ENCODE results near the gene ABITRAM. TPM values are rescaled to one million over a fixed set of nuclear protein-coding genes. Genes with fewer than 3 reads are reported as not detected.

Gene ABITRAM
- total and polyA plus RNA-seq, 2 of the 13 experiments (the other 11 are each of a cell fraction or from before 2014, with no cell fraction given), result 10.2 to 21.6 TPM

DNA sequence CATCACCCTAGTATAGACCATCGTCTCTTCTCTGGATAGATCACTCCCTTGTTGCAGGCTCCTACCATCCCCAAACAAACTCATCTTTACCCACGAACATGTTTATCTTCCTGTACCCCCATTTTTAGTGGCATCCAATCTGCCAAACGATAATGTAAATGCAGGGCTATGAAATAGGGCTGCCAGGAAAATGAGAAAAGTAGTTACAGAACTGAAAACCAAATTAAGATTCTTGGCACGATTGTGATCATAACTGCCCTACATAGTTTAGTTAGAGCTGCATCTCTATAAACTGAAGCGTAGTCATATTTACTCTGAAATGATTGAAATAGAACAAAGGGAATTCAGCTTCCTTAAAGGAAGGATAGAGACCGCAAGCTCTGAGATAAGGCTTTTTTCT is 26.1 kb downstream of the ABITRAM start:
- Histone ChIP-seq H3K9ac (ENCODE audit: insufficient read depth, low read depth, low read length) (no peak overlapping the region), H3K9me3 (ENCODE audit: low read length) (no peaks in the 10 kb centered on the region), H2AFZ (ENCODE audit: low read length) (no peak overlapping the region), H3K4me2 (ENCODE audit: low read depth, low read length) (no peak overlapping the region), H3K4me1 (ENCODE audit: insufficient read depth, low read length) (no peaks in the 10 kb centered on the region), H3K79me2 (ENCODE audit: insufficient read depth, low read length) (no peaks in the 10 kb centered on the region), H4K20me1 (ENCODE audit: insufficient read depth, low read length) (no peaks in the 10 kb centered on the region), H3K27ac (ENCODE audit: extremely low read length, insufficient read depth, low read length) (no peak overlapping the region), H3K36me3 (replicated peaks in 1 of 2; ENCODE audit: control insufficient read depth in 1 of 2, insufficient read depth in 2 of 2, low read length in 2 of 2) (peaks cover 8 to 13% of the 10 kb centered on the region in 2 experiments; a peak in 3 of 5 replicates), H3K27me3 (ENCODE audit: control insufficient read depth in 1 of 2, insufficient read depth in 2 of 2, low read length in 2 of 2) (no peaks in the 10 kb centered on the region), H3K4me3 (replicated peaks in 1 of 3; ENCODE audit: insufficient read depth in 1 of 3, low read depth in 2 of 3, low read length in 3 of 3) (no peak overlapping the region)
- ChIA-PET POLR2A (no interaction called here), CTCF (ENCODE audit: low intra/inter-chr PET ratio, low total read pairs) (no interaction called here)
- intact Hi-C loops (cut with micrococcal nuclease; ENCODE audit: unreplicated experiment) (no loop called here), in situ Hi-C loops (cut with HindIII; ENCODE audit: extremely low pct_ligation_motif_present, low pct_unique_long_range_greater_than_20kb) (no loop called here)
- BruUV-seq (replicated peaks), result no TSS peak
- TF ChIP-seq, protein P1, sequence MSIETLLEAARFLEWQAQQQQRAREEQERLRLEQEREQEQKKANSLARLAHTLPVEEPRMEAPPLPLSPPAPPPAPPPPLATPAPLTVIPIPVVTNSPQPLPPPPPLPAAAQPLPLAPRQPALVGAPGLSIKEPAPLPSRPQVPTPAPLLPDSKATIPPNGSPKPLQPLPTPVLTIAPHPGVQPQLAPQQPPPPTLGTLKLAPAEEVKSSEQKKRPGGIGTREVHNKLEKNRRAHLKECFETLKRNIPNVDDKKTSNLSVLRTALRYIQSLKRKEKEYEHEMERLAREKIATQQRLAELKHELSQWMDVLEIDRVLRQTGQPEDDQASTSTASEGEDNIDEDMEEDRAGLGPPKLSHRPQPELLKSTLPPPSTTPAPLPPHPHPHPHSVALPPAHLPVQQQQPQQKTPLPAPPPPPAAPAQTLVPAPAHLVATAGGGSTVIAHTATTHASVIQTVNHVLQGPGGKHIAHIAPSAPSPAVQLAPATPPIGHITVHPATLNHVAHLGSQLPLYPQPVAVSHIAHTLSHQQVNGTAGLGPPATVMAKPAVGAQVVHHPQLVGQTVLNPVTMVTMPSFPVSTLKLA (IDR thresholded peaks at IDR 0.05), result no peak
- TF ChIP-seq SP140L (CRISPR knock-in tag; IDR thresholded peaks at IDR 0.05; ENCODE audit: borderline replicate concordance), result no peak
- TF ChIP-seq, protein P2, sequence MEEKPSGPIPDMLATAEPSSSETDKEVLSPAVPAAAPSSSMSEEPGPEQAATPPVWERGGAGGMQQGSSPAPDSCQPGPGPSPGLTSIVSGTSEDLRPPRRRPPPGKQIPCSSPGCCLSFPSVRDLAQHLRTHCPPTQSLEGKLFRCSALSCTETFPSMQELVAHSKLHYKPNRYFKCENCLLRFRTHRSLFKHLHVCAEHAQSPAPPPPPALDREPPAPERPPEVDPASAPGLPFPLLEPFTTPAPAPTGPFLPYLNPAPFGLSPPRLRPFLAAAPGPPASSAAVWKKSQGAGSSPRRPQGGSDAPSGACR (CRISPR knock-in tag; IDR thresholded peaks at IDR 0.05), result no peak
- no peak for TF ChIP-seq MYC (CRISPR knock-in tag; IDR thresholded peaks at IDR 0.05; ENCODE audit: borderline replicate concordance)
- ATAC-seq (no peak), FAIRE-seq (no peak), DNase-seq (ENCODE audit: low spot score) (no peak)
- WGBS (ENCODE audit: low lambda C conversion rate), result 76% methylated on average over 6 of the region's 6 CpGs

DNA sequence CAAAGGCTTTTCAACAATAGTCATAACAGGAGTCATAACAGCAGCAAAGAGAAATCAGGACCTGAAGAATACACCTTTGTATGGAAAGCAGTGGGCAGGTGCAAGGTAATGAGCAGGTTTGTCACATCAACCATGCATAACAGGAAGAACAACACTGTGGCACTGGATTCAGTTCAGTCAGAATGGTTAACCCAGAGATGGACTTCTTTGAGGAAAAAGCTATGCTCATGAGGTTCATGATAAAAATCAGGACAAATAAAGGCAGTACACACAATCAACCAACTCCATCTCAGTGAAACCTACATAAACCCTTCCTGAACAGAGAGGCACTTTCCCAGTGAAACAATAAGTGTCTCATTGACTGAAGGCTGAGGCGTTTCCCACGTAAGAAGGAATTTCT is 27.0 kb downstream of the ABITRAM start:
- Histone ChIP-seq H3K9ac (ENCODE audit: insufficient read depth, low read depth, low read length) (no peak overlapping the region), H4K20me1 (ENCODE audit: insufficient read depth, low read length) (no peaks in the 10 kb centered on the region), H3K9me3 (ENCODE audit: low read length) (no peaks in the 10 kb centered on the region), H3K4me1 (ENCODE audit: insufficient read depth, low read length) (no peaks in the 10 kb centered on the region), H3K27me3 (ENCODE audit: control insufficient read depth in 1 of 2, insufficient read depth in 2 of 2, low read length in 2 of 2) (no peaks in the 10 kb centered on the region), H2AFZ (ENCODE audit: low read length) (no peak overlapping the region), H3K27ac (ENCODE audit: extremely low read length, insufficient read depth, low read length) (no peak overlapping the region), H3K4me2 (ENCODE audit: low read depth, low read length) (no peak overlapping the region), H3K36me3 (replicated peaks in 1 of 2; ENCODE audit: control insufficient read depth in 1 of 2, insufficient read depth in 2 of 2, low read length in 2 of 2) (peaks cover 8 to 19% of the 10 kb centered on the region in 2 experiments; a peak in 4 of 5 replicates), H3K4me3 (replicated peaks in 1 of 3; ENCODE audit: insufficient read depth in 1 of 3, low read depth in 2 of 3, low read length in 3 of 3) (no peak overlapping the region), H3K79me2 (ENCODE audit: insufficient read depth, low read length) (no peaks in the 10 kb centered on the region)
- DNase-seq (ENCODE audit: low spot score), result no peak
- WGBS (ENCODE audit: low lambda C conversion rate), result 98% methylated on average over 2 of the region's 2 CpGs
- ATAC-seq, result no peak
- intact Hi-C loops (cut with micrococcal nuclease; ENCODE audit: unreplicated experiment) (no loop called here), in situ Hi-C loops (cut with HindIII; ENCODE audit: extremely low pct_ligation_motif_present, low pct_unique_long_range_greater_than_20kb) (no loop called here)
- BruUV-seq (replicated peaks), result no TSS peak
- ChIA-PET CTCF (ENCODE audit: low intra/inter-chr PET ratio, low total read pairs) (no interaction called here), POLR2A (no interaction called here)
- FAIRE-seq, result no peak
- TF ChIP-seq KDM4B (CRISPR knock-in tag; IDR thresholded peaks at IDR 0.05) (no peak), ZNF883 (CRISPR knock-in tag; IDR thresholded peaks at IDR 0.05; ENCODE audit: not compliant biosample characterization) (no peak), ZNF468 (CRISPR knock-in tag; IDR thresholded peaks at IDR 0.05) (no peak), ZNF496 (CRISPR knock-in tag; IDR thresholded peaks at IDR 0.05; ENCODE audit: insufficient replicate concordance) (no peak), ZNF709 (CRISPR knock-in tag; IDR thresholded peaks at IDR 0.05) (no peak), ZNF484 (CRISPR knock-in tag; IDR thresholded peaks at IDR 0.05; ENCODE audit: borderline replicate concordance, low read depth) (no peak)
- TF ChIP-seq, protein P3, sequence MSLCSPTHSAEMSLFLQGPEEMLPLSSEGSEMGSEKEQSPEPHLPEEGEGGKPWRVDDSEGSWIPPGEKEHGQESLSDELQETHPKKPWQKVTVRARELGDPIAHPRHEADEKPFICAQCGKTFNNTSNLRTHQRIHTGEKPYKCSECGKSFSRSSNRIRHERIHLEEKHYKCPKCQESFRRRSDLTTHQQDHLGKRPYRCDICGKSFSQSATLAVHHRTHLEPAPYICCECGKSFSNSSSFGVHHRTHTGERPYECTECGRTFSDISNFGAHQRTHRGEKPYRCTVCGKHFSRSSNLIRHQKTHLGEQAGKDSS (CRISPR knock-in tag; IDR thresholded peaks at IDR 0.05; ENCODE audit: borderline replicate concordance, low read depth), result no peak
- TF ChIP-seq, protein P4, sequence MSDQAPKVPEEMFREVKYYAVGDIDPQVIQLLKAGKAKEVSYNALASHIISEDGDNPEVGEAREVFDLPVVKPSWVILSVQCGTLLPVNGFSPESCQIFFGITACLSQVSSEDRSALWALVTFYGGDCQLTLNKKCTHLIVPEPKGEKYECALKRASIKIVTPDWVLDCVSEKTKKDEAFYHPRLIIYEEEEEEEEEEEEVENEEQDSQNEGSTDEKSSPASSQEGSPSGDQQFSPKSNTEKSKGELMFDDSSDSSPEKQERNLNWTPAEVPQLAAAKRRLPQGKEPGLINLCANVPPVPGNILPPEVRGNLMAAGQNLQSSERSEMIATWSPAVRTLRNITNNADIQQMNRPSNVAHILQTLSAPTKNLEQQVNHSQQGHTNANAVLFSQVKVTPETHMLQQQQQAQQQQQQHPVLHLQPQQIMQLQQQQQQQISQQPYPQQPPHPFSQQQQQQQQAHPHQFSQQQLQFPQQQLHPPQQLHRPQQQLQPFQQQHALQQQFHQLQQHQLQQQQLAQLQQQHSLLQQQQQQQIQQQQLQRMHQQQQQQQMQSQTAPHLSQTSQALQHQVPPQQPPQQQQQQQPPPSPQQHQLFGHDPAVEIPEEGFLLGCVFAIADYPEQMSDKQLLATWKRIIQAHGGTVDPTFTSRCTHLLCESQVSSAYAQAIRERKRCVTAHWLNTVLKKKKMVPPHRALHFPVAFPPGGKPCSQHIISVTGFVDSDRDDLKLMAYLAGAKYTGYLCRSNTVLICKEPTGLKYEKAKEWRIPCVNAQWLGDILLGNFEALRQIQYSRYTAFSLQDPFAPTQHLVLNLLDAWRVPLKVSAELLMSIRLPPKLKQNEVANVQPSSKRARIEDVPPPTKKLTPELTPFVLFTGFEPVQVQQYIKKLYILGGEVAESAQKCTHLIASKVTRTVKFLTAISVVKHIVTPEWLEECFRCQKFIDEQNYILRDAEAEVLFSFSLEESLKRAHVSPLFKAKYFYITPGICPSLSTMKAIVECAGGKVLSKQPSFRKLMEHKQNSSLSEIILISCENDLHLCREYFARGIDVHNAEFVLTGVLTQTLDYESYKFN (CRISPR knock-in tag; conservative IDR thresholded peaks at IDR 0.05), result no peak
